Measurements from ENCODE around the gene CHD8.

CHD8 gene

DNA sequence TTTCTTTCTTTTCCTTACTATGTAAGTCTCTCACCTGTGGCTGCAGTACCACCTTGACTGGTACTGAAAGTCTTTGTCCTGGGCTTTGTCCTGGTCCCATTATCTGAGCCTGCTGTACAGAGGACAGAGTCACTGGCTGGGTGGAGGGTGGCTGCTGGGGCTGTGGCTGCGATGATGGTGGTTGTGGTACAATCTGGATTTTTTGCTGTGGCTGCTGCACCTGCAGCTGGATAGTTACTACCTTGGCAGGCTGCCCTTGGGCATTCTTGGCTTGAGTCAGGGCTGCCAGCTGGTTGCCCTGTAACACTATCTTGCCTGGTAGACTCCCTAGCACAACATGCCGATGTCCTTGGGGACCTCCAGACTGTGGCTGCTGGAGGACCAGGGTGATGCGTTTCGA is 27.0 kb downstream of the CHD8 start:
- Histone ChIP-seq H3K79me2 (ENCODE audit: insufficient read depth, low read length) (peaks cover 46% of the 10 kb centered on the region), H3K9ac (ENCODE audit: low read length) (no peak overlapping the region), H3K27me3 (ENCODE audit: low read length) (no peaks in the 10 kb centered on the region), H4K20me1 (ENCODE audit: low read depth, low read length) (no peaks in the 10 kb centered on the region), H3K27ac (ENCODE audit: low read depth, low read length) (no peak overlapping the region), H3K4me2 (ENCODE audit: low read depth, low read length, poor library complexity, severe bottlenecking) (no peak overlapping the region), H3F3A (ENCODE audit: insufficient read depth) (no peaks in the 10 kb centered on the region), H2AFZ (ENCODE audit: low read depth, low read length, severe bottlenecking) (no peak overlapping the region), H3K36me3 (ENCODE audit: low read length) (peaks cover 51% of the 10 kb centered on the region), H3K9me2 (replicated peaks; ENCODE audit: insufficient read depth, low read length) (no peaks in the 10 kb centered on the region), H3K4me3 (ENCODE audit: insufficient read depth, low read length, poor library complexity, severe bottlenecking) (no peak overlapping the region), H3K9me3 (ENCODE audit: insufficient read depth, low read length) (no peaks in the 10 kb centered on the region)
- TF ChIP-seq, protein P1, sequence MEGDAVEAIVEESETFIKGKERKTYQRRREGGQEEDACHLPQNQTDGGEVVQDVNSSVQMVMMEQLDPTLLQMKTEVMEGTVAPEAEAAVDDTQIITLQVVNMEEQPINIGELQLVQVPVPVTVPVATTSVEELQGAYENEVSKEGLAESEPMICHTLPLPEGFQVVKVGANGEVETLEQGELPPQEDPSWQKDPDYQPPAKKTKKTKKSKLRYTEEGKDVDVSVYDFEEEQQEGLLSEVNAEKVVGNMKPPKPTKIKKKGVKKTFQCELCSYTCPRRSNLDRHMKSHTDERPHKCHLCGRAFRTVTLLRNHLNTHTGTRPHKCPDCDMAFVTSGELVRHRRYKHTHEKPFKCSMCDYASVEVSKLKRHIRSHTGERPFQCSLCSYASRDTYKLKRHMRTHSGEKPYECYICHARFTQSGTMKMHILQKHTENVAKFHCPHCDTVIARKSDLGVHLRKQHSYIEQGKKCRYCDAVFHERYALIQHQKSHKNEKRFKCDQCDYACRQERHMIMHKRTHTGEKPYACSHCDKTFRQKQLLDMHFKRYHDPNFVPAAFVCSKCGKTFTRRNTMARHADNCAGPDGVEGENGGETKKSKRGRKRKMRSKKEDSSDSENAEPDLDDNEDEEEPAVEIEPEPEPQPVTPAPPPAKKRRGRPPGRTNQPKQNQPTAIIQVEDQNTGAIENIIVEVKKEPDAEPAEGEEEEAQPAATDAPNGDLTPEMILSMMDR (IDR thresholded peaks at IDR 0.05; ENCODE audit: insufficient read depth, low read length, poor library complexity, severe bottlenecking), result no peak
- no peak for TF ChIP-seq EZH2phosphoT487 (conservative IDR thresholded peaks at IDR 0.05; ENCODE audit: low read length)

DNA sequence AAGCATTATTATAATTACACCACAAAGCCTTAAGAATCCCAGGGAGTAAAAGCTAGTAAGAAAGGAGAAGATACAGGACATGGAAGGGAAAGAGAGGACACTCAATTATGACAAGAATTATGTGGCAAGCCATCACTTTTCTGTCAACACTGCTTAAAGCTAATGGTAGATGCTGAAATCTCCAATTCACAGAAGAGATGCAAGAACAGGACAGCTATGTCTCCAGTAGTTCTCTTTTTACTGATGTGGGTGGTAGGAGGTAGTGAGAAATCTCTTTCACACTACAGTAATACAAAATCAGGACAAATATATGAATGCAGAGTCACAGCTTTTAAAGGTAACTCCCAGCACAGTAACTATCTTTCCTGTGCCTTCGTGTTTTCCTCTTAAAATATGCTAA is 29.2 kb downstream of the CHD8 start:
- H3K9ac ChIP-seq (ENCODE audit: low read length), result no peak overlapping the region
- no peaks in the 10 kb centered on the region for H3K9me2 ChIP-seq (replicated peaks; ENCODE audit: insufficient read depth, low read length)
- H2AFZ ChIP-seq (ENCODE audit: low read depth, low read length, severe bottlenecking), result no peak overlapping the region
- H3K36me3 ChIP-seq (ENCODE audit: low read length), result peaks cover 62% of the 10 kb centered on the region
- no peak overlapping the region for H3K27ac ChIP-seq (ENCODE audit: low read depth, low read length)
- H3K4me2 ChIP-seq (ENCODE audit: low read depth, low read length, poor library complexity, severe bottlenecking), result no peak overlapping the region
- H3K4me3 ChIP-seq (ENCODE audit: insufficient read depth, low read length, poor library complexity, severe bottlenecking), result no peak overlapping the region
- no peaks in the 10 kb centered on the region for H3K9me3 ChIP-seq (ENCODE audit: insufficient read depth, low read length)
- peaks cover 24% of the 10 kb centered on the region for H3K79me2 ChIP-seq (ENCODE audit: insufficient read depth, low read length)
- no peaks in the 10 kb centered on the region for H3F3A ChIP-seq (ENCODE audit: insufficient read depth)
- TF ChIP-seq, protein P1 (IDR thresholded peaks at IDR 0.05; ENCODE audit: insufficient read depth, low read length, poor library complexity, severe bottlenecking), result no peak
- no peak for TF ChIP-seq EZH2phosphoT487 (conservative IDR thresholded peaks at IDR 0.05; ENCODE audit: low read length)
- H3K27me3 ChIP-seq (ENCODE audit: low read length), result no peaks in the 10 kb centered on the region
- no peaks in the 10 kb centered on the region for H4K20me1 ChIP-seq (ENCODE audit: low read depth, low read length)

- H2AFZ ChIP-seq (ENCODE audit: low read depth, low read length, severe bottlenecking), result no peak overlapping the region
- H3K9ac ChIP-seq (ENCODE audit: low read length), result no peak overlapping the region
- 0 out of 2 replicates have a peak, but pooled peaks cover 6% of the 10 kb centered on the region for H4K20me1 ChIP-seq (ENCODE audit: low read depth, low read length)
- 0 out of 2 replicates have a peak, but pooled peaks cover 5% of the 10 kb centered on the region for H3F3A ChIP-seq (ENCODE audit: insufficient read depth)
- no peak overlapping the region for H3K27ac ChIP-seq (ENCODE audit: low read depth, low read length)
- H3K36me3 ChIP-seq (ENCODE audit: low read length), result peaks cover 37% of the 10 kb centered on the region
- H3K79me2 ChIP-seq (ENCODE audit: insufficient read depth, low read length), result no peaks in the 10 kb centered on the region
- no peak overlapping the region for H3K4me2 ChIP-seq (ENCODE audit: low read depth, low read length, poor library complexity, severe bottlenecking)
- H3K27me3 ChIP-seq (ENCODE audit: low read length), result no peaks in the 10 kb centered on the region
- H3K4me3 ChIP-seq (ENCODE audit: insufficient read depth, low read length, poor library complexity, severe bottlenecking), result no peak overlapping the region
- TF ChIP-seq EZH2phosphoT487 (conservative IDR thresholded peaks at IDR 0.05; ENCODE audit: low read length), result no peak
- TF ChIP-seq, protein P1 (IDR thresholded peaks at IDR 0.05; ENCODE audit: insufficient read depth, low read length, poor library complexity, severe bottlenecking), result no peak
- no peaks in the 10 kb centered on the region for H3K9me2 ChIP-seq (replicated peaks; ENCODE audit: insufficient read depth, low read length)
- no peaks in the 10 kb centered on the region for H3K9me3 ChIP-seq (ENCODE audit: insufficient read depth, low read length)
Observed at GRCh38 chr14:21419528-21419927, 36.4 kb downstream of the CHD8 start.
